ENCODE measurements around the gene ECSCR.

The ECSCR gene

GRCh38 chr5:139419226-139420192, 43.0 kb downstream of the ECSCR start:
- Histone ChIP-seq H3K79me2 (ENCODE audit: control insufficient read depth, insufficient read depth, low read length, unreplicated experiment) (no peaks in the 10 kb centered on the region), H3K27ac (ENCODE audit: low read depth, low read length) (no peak overlapping the region), H3K4me1 (ENCODE audit: control insufficient read depth, insufficient read depth, low read length, unreplicated experiment) (no peaks in the 10 kb centered on the region), H2AFZ (ENCODE audit: low read length, unreplicated experiment) (no peak overlapping the region), H3K36me3 (ENCODE audit: insufficient read depth, low read length) (no peaks in the 10 kb centered on the region), H3K4me3 (ENCODE audit: low read depth, low read length) (no peak overlapping the region), H3K27me3 (ENCODE audit: insufficient read depth, low read length) (no peaks in the 10 kb centered on the region)

GRCh38 chr5:139418793-139419192, 43.8 kb downstream of the ECSCR start:
- Histone ChIP-seq H3K79me2 (ENCODE audit: control insufficient read depth, insufficient read depth, low read length, unreplicated experiment) (no peaks in the 10 kb centered on the region), H3K36me3 (ENCODE audit: insufficient read depth, low read length) (no peaks in the 10 kb centered on the region), H3K4me1 (ENCODE audit: control insufficient read depth, insufficient read depth, low read length, unreplicated experiment) (no peaks in the 10 kb centered on the region), H2AFZ (ENCODE audit: low read length, unreplicated experiment) (no peak overlapping the region), H3K27ac (ENCODE audit: low read depth, low read length) (no peak overlapping the region), H3K4me3 (ENCODE audit: low read depth, low read length) (no peak overlapping the region), H3K27me3 (ENCODE audit: insufficient read depth, low read length) (no peaks in the 10 kb centered on the region)

- H3K4me3 ChIP-seq (ENCODE audit: low read depth, low read length): no peak overlapping the region
- H3K4me1 ChIP-seq (ENCODE audit: control insufficient read depth, insufficient read depth, low read length, unreplicated experiment): no peaks in the 10 kb centered on the region
- no peak overlapping the region for H2AFZ ChIP-seq (ENCODE audit: low read length, unreplicated experiment)
- no peak overlapping the region for H3K27ac ChIP-seq (ENCODE audit: low read depth, low read length)
- no peaks in the 10 kb centered on the region for H3K36me3 ChIP-seq (ENCODE audit: insufficient read depth, low read length)
- H3K27me3 ChIP-seq (ENCODE audit: insufficient read depth, low read length): no peaks in the 10 kb centered on the region
- no peaks in the 10 kb centered on the region for H3K79me2 ChIP-seq (ENCODE audit: control insufficient read depth, insufficient read depth, low read length, unreplicated experiment)
These were observed 45.3 kb downstream of the ECSCR start for GRCh38 chr5:139417214-139417613.

DNA sequence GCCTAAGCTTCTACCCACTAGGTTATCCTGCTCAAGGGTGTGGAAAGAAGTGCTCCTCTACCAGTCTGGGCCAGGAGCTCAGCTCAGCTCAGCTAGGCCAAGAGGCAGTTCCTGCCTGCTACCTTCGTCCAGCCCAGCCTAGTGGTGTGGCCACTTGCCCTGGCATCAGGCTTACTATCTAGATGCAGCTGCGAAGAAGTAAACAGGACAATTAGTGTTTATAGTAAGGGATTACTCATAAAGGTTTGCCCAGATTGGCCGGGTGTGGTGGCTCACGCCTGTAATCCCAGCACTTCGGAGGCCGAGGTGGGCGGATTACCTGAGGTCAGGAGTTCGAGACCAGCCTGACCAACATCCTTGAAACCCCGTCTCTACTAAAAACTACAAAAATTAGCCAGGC, 45.9 kb downstream of the ECSCR start:
- Histone ChIP-seq H3K4me1 (ENCODE audit: control insufficient read depth, insufficient read depth, low read length, unreplicated experiment) (no peaks in the 10 kb centered on the region), H3K79me2 (ENCODE audit: control insufficient read depth, insufficient read depth, low read length, unreplicated experiment) (no peaks in the 10 kb centered on the region), H3K36me3 (ENCODE audit: insufficient read depth, low read length) (no peaks in the 10 kb centered on the region), H3K27ac (ENCODE audit: low read depth, low read length) (no peak overlapping the region), H3K4me3 (ENCODE audit: low read depth, low read length) (no peak overlapping the region), H3K27me3 (ENCODE audit: insufficient read depth, low read length) (no peaks in the 10 kb centered on the region), H2AFZ (ENCODE audit: low read length, unreplicated experiment) (no peak overlapping the region)

GRCh38 chr5:139415869-139416268, 46.7 kb downstream of the ECSCR start:
- Histone ChIP-seq H2AFZ (ENCODE audit: low read length, unreplicated experiment) (no peak overlapping the region), H3K27me3 (ENCODE audit: insufficient read depth, low read length) (no peaks in the 10 kb centered on the region), H3K4me3 (ENCODE audit: low read depth, low read length) (no peak overlapping the region), H3K79me2 (ENCODE audit: control insufficient read depth, insufficient read depth, low read length, unreplicated experiment) (no peaks in the 10 kb centered on the region), H3K36me3 (ENCODE audit: insufficient read depth, low read length) (no peaks in the 10 kb centered on the region), H3K4me1 (ENCODE audit: control insufficient read depth, insufficient read depth, low read length, unreplicated experiment) (no peaks in the 10 kb centered on the region), H3K27ac (ENCODE audit: low read depth, low read length) (no peak overlapping the region)

GRCh38 chr5:139415221-139415861, 47.2 kb downstream of the ECSCR start:
- no peak overlapping the region for H2AFZ ChIP-seq (ENCODE audit: low read length, unreplicated experiment)
- H3K79me2 ChIP-seq (ENCODE audit: control insufficient read depth, insufficient read depth, low read length, unreplicated experiment): no peaks in the 10 kb centered on the region
- no peak overlapping the region for H3K27ac ChIP-seq (ENCODE audit: low read depth, low read length)
- no peak overlapping the region for H3K4me3 ChIP-seq (ENCODE audit: low read depth, low read length)
- no peaks in the 10 kb centered on the region for H3K36me3 ChIP-seq (ENCODE audit: insufficient read depth, low read length)
- H3K27me3 ChIP-seq (ENCODE audit: insufficient read depth, low read length): no peaks in the 10 kb centered on the region
- no peaks in the 10 kb centered on the region for H3K4me1 ChIP-seq (ENCODE audit: control insufficient read depth, insufficient read depth, low read length, unreplicated experiment)

GRCh38 chr5:139414581-139415130, 47.9 kb downstream of the ECSCR start:
- H3K79me2 ChIP-seq (ENCODE audit: control insufficient read depth, insufficient read depth, low read length, unreplicated experiment): no peaks in the 10 kb centered on the region
- no peak overlapping the region for H3K4me3 ChIP-seq (ENCODE audit: low read depth, low read length)
- no peaks in the 10 kb centered on the region for H3K4me1 ChIP-seq (ENCODE audit: control insufficient read depth, insufficient read depth, low read length, unreplicated experiment)
- no peaks in the 10 kb centered on the region for H3K27me3 ChIP-seq (ENCODE audit: insufficient read depth, low read length)
- no peaks in the 10 kb centered on the region for H3K36me3 ChIP-seq (ENCODE audit: insufficient read depth, low read length)
- no peak overlapping the region for H3K27ac ChIP-seq (ENCODE audit: low read depth, low read length)
- H2AFZ ChIP-seq (ENCODE audit: low read length, unreplicated experiment): no peak overlapping the region

DNA sequence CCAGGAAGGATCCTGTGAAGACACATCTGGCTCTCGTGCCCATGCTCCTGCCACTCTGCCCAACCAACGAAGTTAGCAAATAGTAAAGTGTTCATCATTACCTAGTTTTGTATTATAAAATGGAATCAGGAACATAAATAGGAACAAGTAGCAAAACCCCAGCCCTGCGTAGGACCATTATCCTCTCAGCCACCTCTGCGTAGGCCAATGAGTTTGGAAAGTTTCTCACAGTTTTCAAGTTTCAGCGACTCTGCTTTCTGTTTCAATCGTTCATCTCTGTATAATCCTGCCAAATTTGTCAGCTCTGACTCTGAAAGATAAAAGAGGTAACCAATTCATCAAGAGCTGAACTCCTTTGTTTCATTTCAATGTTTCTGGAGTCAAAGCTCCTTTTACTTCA, 48.6 kb downstream of the ECSCR start:
- H3K36me3 ChIP-seq (ENCODE audit: insufficient read depth, low read length): no peaks in the 10 kb centered on the region
- H3K4me1 ChIP-seq (ENCODE audit: control insufficient read depth, insufficient read depth, low read length, unreplicated experiment): no peaks in the 10 kb centered on the region
- H3K4me3 ChIP-seq (ENCODE audit: low read depth, low read length): no peak overlapping the region
- H3K79me2 ChIP-seq (ENCODE audit: control insufficient read depth, insufficient read depth, low read length, unreplicated experiment): no peaks in the 10 kb centered on the region
- H2AFZ ChIP-seq (ENCODE audit: low read length, unreplicated experiment): no peak overlapping the region
- H3K27ac ChIP-seq (ENCODE audit: low read depth, low read length): no peak overlapping the region
- H3K27me3 ChIP-seq (ENCODE audit: insufficient read depth, low read length): no peaks in the 10 kb centered on the region

- H3K27me3 ChIP-seq (ENCODE audit: insufficient read depth, low read length): no peaks in the 10 kb centered on the region
- H3K4me3 ChIP-seq (ENCODE audit: low read depth, low read length): no peak overlapping the region
- H3K79me2 ChIP-seq (ENCODE audit: control insufficient read depth, insufficient read depth, low read length, unreplicated experiment): no peaks in the 10 kb centered on the region
- H3K4me1 ChIP-seq (ENCODE audit: control insufficient read depth, insufficient read depth, low read length, unreplicated experiment): no peaks in the 10 kb centered on the region
- H2AFZ ChIP-seq (ENCODE audit: low read length, unreplicated experiment): no peak overlapping the region
- no peak overlapping the region for H3K27ac ChIP-seq (ENCODE audit: low read depth, low read length)
- H3K36me3 ChIP-seq (ENCODE audit: insufficient read depth, low read length): no peaks in the 10 kb centered on the region
These were observed 49.4 kb downstream of the ECSCR start for GRCh38 chr5:139413153-139413552.

DNA sequence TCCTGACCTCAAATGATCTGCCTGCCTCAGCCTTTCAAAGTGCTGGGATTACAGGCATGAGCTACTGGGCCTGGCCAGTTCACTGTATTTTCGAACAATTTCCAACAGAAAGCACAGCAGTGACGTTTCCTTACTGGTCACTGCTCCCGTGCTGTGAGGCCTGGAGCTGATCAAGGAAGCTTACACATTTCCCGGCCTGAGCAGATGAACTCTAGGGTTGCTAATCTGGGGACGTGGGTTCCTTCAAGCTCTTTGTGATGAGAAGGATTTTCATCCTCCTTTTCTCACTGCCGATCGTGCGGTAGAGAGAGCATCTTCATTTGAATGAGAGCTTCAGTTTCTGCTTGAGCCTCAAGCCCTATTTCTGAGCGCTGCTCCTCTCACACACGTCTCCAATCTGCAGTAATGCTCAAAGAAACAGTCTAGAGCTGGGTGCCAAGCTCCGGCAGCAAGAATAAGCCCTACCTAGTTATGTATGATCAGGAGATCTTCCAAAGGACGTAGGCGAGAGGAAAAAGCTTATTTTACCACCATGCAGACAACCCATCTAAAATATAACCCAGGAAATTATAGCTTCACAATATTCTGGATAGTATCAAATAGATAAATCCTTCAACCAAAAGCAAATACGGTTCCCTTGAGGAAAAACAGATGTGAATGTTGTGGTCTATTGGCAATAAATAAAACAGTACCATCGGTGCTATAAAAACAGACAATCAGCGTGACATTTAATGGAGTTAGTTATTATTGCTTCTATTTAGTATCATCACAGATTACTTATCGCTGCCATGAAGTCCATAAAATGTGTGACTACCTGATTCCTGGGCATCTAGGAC, 51.3 kb downstream of the ECSCR start:
- Histone ChIP-seq H3K36me3 (ENCODE audit: insufficient read depth, low read length) (no peaks in the 10 kb centered on the region), H2AFZ (ENCODE audit: low read length, unreplicated experiment) (no peak overlapping the region), H3K4me1 (ENCODE audit: control insufficient read depth, insufficient read depth, low read length, unreplicated experiment) (no peaks in the 10 kb centered on the region), H3K27me3 (ENCODE audit: insufficient read depth, low read length) (no peaks in the 10 kb centered on the region), H3K79me2 (ENCODE audit: control insufficient read depth, insufficient read depth, low read length, unreplicated experiment) (no peaks in the 10 kb centered on the region), H3K27ac (ENCODE audit: low read depth, low read length) (no peak overlapping the region), H3K4me3 (ENCODE audit: low read depth, low read length) (no peak overlapping the region)

Data from ACC112 (cell line).